ENCODE results near the gene SCRT2.

The SCRT2 gene

GRCh38 chr20:635028-635892 lies 40.3 kb downstream of the SCRT2 start:
- DNase-seq (no peak), ATAC-seq (ENCODE audit: insufficient read depth, low read depth) (no peak)
- H3K4me2 ChIP-seq (ENCODE audit: insufficient read depth, low read length), result no peak overlapping the region
- TF ChIP-seq, protein P1, sequence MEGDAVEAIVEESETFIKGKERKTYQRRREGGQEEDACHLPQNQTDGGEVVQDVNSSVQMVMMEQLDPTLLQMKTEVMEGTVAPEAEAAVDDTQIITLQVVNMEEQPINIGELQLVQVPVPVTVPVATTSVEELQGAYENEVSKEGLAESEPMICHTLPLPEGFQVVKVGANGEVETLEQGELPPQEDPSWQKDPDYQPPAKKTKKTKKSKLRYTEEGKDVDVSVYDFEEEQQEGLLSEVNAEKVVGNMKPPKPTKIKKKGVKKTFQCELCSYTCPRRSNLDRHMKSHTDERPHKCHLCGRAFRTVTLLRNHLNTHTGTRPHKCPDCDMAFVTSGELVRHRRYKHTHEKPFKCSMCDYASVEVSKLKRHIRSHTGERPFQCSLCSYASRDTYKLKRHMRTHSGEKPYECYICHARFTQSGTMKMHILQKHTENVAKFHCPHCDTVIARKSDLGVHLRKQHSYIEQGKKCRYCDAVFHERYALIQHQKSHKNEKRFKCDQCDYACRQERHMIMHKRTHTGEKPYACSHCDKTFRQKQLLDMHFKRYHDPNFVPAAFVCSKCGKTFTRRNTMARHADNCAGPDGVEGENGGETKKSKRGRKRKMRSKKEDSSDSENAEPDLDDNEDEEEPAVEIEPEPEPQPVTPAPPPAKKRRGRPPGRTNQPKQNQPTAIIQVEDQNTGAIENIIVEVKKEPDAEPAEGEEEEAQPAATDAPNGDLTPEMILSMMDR (IDR thresholded peaks at IDR 0.05; ENCODE audit: borderline replicate concordance, extremely low read depth, low read length, poor library complexity, severe bottlenecking), result no peak
- no peak for TF ChIP-seq EZH2 (IDR thresholded peaks at IDR 0.05; ENCODE audit: borderline replicate concordance, low read depth, low read length, severe bottlenecking)
- no peak overlapping the region for H2AFZ ChIP-seq (ENCODE audit: low read depth, low read length)
- H3K9ac ChIP-seq (ENCODE audit: low read depth, low read length), result no peak overlapping the region
- no peaks in the 10 kb centered on the region for H3K9me3 ChIP-seq (ENCODE audit: insufficient read depth, low read length, severe bottlenecking)
- no peak overlapping the region for H3K4me3 ChIP-seq (ENCODE audit: low read depth in 1 of 2, low read length in 2 of 2)
- no peaks in the 10 kb centered on the region for H3K79me2 ChIP-seq (ENCODE audit: insufficient read depth, low read length)
- no peaks in the 10 kb centered on the region for H3K4me1 ChIP-seq (ENCODE audit: insufficient read depth, low read length)
- peaks cover 31% of the 10 kb centered on the region for H3K27me3 ChIP-seq (ENCODE audit: insufficient read depth, low read length, poor library complexity)
- no peaks in the 10 kb centered on the region for H3K36me3 ChIP-seq (ENCODE audit: insufficient read depth, low read length)
- peaks cover 3% of the 10 kb centered on the region for H4K20me1 ChIP-seq (ENCODE audit: insufficient read depth, low read length)
- H3K27ac ChIP-seq (ENCODE audit: low read length), result no peak overlapping the region

- Histone ChIP-seq H3K4me2 (ENCODE audit: insufficient read depth, low read length) (no peak overlapping the region), H3K4me3 (ENCODE audit: low read depth in 1 of 2, low read length in 2 of 2) (no peak overlapping the region), H3K9ac (ENCODE audit: low read depth, low read length) (no peak overlapping the region), H2AFZ (ENCODE audit: low read depth, low read length) (no peak overlapping the region), H3K79me2 (ENCODE audit: insufficient read depth, low read length) (no peaks in the 10 kb centered on the region), H4K20me1 (ENCODE audit: insufficient read depth, low read length) (no peaks in the 10 kb centered on the region; the same call in none of the 2 replicates), H3K27me3 (ENCODE audit: insufficient read depth, low read length, poor library complexity) (peaks cover 31% of the 10 kb centered on the region), H3K4me1 (ENCODE audit: insufficient read depth, low read length) (no peaks in the 10 kb centered on the region), H3K9me3 (ENCODE audit: insufficient read depth, low read length, severe bottlenecking) (no peaks in the 10 kb centered on the region), H3K27ac (ENCODE audit: low read length) (no peak overlapping the region), H3K36me3 (ENCODE audit: insufficient read depth, low read length) (no peaks in the 10 kb centered on the region)
- ATAC-seq (ENCODE audit: insufficient read depth, low read depth) (no peak), DNase-seq (no peak)
- no peak for TF ChIP-seq EZH2 (IDR thresholded peaks at IDR 0.05; ENCODE audit: borderline replicate concordance, low read depth, low read length, severe bottlenecking)
- TF ChIP-seq, protein P1 (IDR thresholded peaks at IDR 0.05; ENCODE audit: borderline replicate concordance, extremely low read depth, low read length, poor library complexity, severe bottlenecking), result no peak
Observed at GRCh38 chr20:634148-634925, 41.3 kb downstream of the SCRT2 start.

GRCh38 chr20:631101-631500 lies 44.5 kb downstream of the SCRT2 start:
- H3K27ac ChIP-seq (ENCODE audit: low read length), result no peak overlapping the region
- H3K4me2 ChIP-seq (ENCODE audit: insufficient read depth, low read length), result no peak overlapping the region
- no peaks in the 10 kb centered on the region for H3K36me3 ChIP-seq (ENCODE audit: insufficient read depth, low read length)
- H3K4me1 ChIP-seq (ENCODE audit: insufficient read depth, low read length), result no peaks in the 10 kb centered on the region
- ATAC-seq (ENCODE audit: insufficient read depth, low read depth) (no peak), DNase-seq (no peak)
- TF ChIP-seq EZH2 (IDR thresholded peaks at IDR 0.05; ENCODE audit: borderline replicate concordance, low read depth, low read length, severe bottlenecking), result no peak
- TF ChIP-seq, protein P1 (IDR thresholded peaks at IDR 0.05; ENCODE audit: borderline replicate concordance, extremely low read depth, low read length, poor library complexity, severe bottlenecking), result no peak
- H3K27me3 ChIP-seq (ENCODE audit: insufficient read depth, low read length, poor library complexity), result peaks cover 25% of the 10 kb centered on the region
- no peak overlapping the region for H3K9ac ChIP-seq (ENCODE audit: low read depth, low read length)
- H3K4me3 ChIP-seq (ENCODE audit: low read depth in 1 of 2, low read length in 2 of 2), result no peak overlapping the region
- H4K20me1 ChIP-seq (ENCODE audit: insufficient read depth, low read length), result no peaks in the 10 kb centered on the region; the same call in none of the 2 replicates
- no peak overlapping the region for H2AFZ ChIP-seq (ENCODE audit: low read depth, low read length)
- no peaks in the 10 kb centered on the region for H3K79me2 ChIP-seq (ENCODE audit: insufficient read depth, low read length)
- no peaks in the 10 kb centered on the region for H3K9me3 ChIP-seq (ENCODE audit: insufficient read depth, low read length, severe bottlenecking)

All from DND-41 (cell line).